GM12891 (cell line): Measurements from ENCODE around the gene TENM3.

Source experiments
- PAX5 ChIP-seq: IDR thresholded peaks from 2 replicates; pipeline ENCODE4 v1.6.1; 2011; ENCODE audit warnings: low read length, moderate library complexity, mild to moderate bottlenecking; ENCODE audit not compliant: insufficient read depth, severe bottlenecking
- POLR2A ChIP-seq: IDR thresholded peaks from 2 replicates; pipeline ENCODE4 v1.6.1; 2011; ENCODE audit warnings: low read depth, low read length, control low read depth
- POLR2AphosphoS5 ChIP-seq: IDR thresholded peaks from 2 replicates; pipeline ENCODE4 v1.6.1; 2011; ENCODE audit warnings: low read depth, low read length, control low read depth
- POU2F2 ChIP-seq: IDR thresholded peaks from 2 replicates; pipeline ENCODE4 v1.6.1; 2011; ENCODE audit warnings: low read depth, mild to moderate bottlenecking, control low read depth, low read length, moderate library complexity
- SPI1 ChIP-seq: IDR thresholded peaks from 2 replicates; pipeline ENCODE4 v1.6.1; 2011; ENCODE audit warnings: low read depth, low read length, control low read depth
- TAF1 ChIP-seq: IDR thresholded peaks from 2 replicates; pipeline ENCODE4 v1.6.1; 2011; ENCODE audit warnings: low read depth, low read length, control low read depth

DNA sequence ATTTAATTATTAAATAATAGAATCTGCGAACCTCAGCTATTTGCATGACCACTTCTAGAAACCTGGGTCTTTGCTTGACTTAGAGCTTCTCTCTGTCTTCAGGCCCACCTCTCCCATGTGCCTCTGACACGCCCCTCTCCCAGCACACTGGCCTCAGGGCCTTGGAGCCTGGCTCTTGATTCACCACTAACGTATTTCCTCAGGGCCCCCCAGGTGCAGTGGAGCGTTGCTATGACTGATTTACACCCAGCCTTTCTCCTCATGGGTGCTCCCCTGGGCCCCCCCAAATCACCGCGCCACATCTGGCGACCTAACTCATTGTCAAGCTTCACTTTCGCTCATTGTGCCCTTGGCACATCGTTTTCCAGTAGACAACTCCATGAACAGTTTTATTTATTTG, 37.9 kb upstream of the TENM3 start:
- TF ChIP-seq POLR2A (no peak), POLR2AphosphoS5 (no peak), TAF1 (no peak), SPI1 (no peak), PAX5 (no peak), POU2F2 (no peak)
